GM04503 (cell line): Measurements from ENCODE around the gene FRMD4A.
A peak's percentile ranks its signal among the peaks of the same experiment; 100 is the strongest.
"Not testable (repeated sequence)": the region's sequence is repeated elsewhere in the genome, so short reads cannot be mapped to it uniquely, and the experiment has no call there.

ENCODE experiments used
- DNase-seq: peaks from one replicate; pipeline ENCODE4 v3.0.0-alpha.2; 2012; ENCODE audit warnings: low read depth

FRMD4A gene

DNA sequence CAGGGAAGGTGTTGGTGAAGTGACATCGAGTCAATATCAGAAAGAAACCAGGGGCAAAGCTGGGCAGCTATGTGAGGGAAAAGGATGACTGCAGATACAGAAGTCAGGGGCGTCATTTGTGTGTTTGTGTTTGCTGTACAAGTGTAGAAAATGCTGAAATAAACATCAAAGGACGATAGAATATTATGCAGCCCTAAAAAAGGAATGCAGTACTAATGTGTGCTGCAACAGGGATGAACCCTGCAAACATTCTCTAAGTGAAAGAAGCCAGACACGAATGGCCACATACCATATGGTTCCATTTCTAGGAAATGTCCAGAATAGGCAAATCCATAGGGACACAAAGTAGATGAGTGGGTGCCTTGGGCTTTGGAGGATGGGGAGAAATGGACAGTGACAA lies 610.0 kb downstream of the FRMD4A start:
- no peak for DNase-seq

DNA sequence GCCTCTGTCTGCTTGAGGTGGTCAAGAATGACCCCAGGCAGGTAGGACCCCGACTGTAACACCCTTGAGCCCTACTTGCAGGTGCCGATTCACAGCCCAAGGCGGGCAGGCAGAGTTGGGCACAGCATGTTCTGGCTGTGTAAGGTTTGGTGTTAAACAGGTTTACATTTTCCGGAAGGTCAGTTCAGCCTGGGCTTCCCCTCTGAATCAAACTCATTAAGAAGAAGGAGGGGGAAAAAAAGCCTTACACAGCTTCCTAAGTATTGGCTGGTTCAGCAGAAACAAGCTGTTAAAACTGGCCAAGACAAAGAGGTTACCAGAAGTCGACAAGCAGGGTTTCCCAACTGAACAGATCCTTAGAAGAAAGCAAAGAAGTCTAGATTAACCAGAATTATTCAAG lies 611.3 kb downstream of the FRMD4A start:
- DNase-seq, result no peak

- DNase-seq, result no peak
These were observed 611.9 kb downstream of the FRMD4A start for GRCh38 chr10:13718820-13719219.

- DNase-seq, result no peak
These were observed 612.6 kb downstream of the FRMD4A start for GRCh38 chr10:13717936-13718772.

DNA sequence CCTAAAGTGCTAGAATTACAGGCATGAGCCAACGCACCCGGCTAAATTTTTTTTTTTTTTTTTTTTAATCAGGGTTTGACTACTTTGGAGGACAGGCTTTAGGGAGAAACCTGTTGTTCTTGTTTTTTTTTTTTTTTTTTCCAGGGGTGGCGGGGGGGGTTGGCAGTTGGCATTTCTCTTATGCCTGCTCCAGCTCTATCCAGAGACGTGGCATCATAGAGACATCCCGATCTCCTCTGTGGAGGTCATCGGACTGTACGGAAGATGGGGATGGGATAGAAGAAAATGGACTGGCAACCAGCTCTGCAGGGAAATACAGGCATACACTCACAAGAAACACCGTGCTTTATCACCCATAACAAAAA lies 613.2 kb downstream of the FRMD4A start:
- no peak for DNase-seq

GRCh38 chr10:13716081-13717071 lies 614.3 kb downstream of the FRMD4A start:
- DNase-seq, result peak; percentile 83

DNA sequence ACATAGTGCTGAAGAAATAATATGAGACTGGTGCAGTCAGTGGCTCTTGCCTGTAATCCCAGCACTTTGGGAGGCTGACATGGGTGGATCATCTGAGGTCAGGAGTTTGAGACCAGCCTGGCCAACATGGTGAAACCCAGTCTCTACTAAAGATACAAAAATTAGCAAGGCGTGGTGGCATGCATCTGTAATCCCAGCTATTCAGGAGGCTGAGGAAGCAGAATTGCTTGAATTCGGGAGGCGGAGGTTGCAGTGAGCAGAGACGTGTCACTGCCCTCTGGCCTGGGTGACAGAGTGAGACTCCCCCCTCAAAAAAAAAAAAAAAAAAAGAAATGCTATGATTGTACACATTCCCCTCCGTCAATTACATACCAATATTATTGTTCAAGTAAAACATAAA lies 615.1 kb downstream of the FRMD4A start:
- not testable (repeated sequence) for DNase-seq

DNA sequence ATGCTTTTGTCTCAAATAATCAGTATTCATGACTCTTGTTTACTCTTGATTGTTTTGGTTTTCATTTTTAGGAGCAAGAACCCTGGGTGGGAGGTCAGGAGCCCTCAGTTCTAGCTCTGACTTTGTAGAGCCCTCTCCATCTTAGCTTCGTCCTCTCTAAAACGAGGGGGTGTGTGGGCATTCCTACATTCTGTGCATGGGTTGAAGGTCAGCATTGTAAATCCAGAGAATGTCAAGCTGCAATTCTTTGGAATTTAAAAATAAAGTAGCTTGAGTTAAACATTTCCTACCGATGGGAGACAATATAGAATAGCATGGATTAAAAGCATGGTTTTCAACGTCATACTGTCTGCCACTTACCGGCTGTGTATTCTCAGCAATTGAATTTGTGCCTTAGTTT lies 615.6 kb downstream of the FRMD4A start:
- no peak for DNase-seq

DNA sequence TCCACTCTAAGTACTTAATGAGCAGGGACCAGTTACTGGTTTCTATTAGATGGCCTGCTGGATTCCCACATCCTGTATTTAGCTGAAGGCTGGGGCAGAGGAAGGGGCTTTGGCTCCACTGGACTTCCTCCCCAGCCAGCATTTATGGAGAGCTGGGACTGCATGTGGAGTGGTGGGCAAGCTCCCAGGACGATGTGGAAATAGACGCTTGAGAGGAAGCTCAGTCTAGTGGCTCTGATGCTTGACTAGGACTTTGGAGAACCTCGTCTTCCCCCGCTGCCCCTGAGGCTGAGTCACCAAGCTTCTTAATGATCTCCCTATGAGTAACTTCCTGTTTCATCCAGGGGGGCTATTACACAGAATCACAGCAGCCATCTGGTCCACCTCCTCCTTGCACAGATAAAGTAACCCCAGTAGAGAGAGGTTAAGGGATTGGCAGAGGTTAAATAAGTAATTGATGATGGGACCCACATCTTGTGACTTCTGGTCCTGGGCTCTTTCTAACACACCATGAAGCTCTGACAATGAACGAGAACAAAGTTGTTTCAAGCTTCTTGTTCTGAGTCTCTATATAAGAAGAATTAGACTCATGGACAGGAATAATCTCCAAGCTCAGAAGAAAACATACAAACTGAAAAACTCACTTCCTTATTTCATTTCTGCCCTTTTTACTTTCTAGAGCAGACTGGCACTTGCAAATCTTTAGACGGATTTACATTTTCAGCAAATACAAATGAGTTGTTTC lies 617.7 kb downstream of the FRMD4A start:
- peak; percentile 92 for DNase-seq

- no peak for DNase-seq
These were observed 618.3 kb downstream of the FRMD4A start for GRCh38 chr10:13712476-13712836.

DNA sequence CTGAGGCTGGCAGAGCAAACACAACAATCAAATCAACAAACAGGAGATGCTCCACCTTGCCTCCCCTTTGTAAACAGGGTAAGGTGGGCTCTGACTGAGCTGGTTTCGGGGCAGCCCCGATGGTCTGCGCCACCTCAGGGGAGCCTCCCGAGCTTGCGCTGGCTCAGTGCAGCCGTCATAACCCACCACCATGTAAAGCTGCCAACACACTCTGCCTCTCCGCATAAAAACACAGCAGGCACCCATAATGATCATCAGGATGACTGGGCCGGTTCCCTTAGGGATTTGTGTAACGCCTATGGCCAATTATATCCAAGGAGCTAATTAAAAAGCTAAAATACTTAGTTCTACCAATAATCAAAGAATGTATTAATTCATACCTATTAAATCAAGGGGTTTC lies 619.4 kb downstream of the FRMD4A start:
- DNase-seq, result no peak

GRCh38 chr10:13709931-13710650 lies 620.6 kb downstream of the FRMD4A start:
- DNase-seq, result no peak

DNA sequence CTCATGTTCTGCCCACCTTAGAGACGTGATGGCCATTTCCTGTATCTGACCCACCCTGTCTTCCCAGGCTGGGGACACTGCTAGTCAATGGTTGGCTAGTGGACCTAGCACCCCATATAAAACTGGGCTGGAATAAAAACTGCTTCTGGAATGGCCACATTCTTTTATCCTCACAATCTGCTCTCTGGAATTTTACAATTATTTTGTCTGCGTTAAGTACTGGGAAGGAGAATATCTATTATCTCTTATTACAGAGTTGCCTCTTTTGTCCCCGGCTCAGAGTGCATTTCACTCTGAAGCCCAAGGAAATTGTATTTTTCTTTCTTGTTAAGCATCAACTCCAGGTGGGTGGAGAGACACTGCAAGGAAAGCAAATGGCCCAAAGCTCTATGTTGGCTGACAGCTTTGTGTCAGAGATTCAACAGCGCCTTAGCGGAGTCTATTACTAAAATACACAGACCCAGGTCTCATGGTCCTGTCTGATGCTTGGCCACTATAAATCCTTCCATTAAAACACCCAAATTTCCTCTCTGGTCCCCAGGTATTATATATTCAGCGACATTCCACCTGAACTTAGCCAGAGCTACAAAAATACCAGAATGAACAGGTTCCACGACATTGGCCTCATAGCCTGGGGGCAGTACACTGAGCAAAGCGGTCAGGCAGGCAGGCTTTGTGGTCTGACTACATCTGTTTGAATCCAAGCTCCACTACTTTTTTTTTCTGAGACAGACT lies 622.3 kb downstream of the FRMD4A start:
- DNase-seq, result no peak

DNA sequence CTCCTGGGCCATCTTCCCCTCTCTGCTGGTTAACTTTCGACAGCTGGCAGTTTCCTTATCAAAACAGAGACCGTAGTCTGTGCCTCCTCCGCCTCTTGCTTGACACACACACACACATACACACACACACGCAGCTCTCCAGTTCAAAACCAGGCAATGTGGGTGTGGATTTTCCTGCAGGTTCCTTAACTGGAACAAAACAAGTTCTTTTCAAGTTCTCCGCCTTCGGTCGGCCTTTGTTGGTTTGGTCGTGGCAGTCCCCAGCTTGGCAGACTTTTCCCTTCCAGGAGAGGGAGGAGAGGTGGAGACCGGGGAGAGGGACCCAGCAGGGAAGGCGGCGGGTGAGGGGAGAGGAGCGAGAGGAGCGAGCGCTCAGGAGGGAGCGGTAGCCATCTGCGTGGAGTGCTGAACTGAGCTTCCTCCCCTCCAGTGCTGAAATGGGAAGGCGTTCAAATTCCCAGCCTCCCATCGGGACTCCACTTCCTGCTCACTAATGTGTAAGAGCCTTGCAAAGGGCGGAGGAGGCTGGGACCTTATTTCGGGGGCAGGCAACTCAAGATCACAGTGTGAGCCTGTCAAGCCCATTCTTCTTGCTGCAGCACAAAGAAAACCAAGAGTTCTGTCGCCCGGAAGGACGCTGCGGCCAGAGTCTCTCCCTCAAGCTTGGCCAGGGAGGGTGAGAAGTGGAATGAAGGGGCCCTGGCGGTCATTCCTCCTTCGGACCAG lies 623.4 kb downstream of the FRMD4A start:
- peak; percentile 75 for DNase-seq

GRCh38 chr10:13706604-13707003 lies 624.1 kb downstream of the FRMD4A start:
- no peak for DNase-seq

GRCh38 chr10:13706175-13706574 lies 624.5 kb downstream of the FRMD4A start:
- no peak for DNase-seq

DNA sequence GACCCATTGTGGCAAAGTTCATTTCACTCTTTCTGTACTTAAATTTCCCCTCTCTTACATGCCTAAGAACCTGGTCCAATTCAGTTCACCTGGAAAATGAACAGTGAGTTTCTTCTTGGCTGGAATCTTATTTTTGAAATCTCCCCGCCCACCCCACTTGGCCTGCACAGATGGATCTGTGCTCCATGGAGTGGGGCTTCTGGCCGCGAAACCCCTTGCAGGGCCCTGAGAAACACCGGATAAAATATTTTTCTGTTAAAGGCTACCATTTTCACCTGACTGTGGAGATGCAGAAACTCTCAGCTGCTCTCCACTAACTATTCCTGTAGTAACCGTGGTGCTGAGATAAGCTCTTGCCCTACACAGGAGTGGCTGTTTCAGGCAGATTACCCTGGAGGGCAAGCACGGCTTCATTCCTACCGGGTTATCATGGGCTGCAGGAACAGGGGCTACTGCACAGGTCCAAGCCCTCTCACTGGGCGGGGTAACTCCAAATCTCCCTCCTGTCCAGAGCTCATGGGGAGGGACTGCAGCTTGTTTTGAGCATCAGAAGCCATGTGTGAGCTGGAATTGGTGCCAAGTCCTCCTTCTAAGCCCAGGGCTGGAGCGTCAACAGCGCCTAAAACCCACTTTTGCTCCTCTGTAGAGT lies 625.1 kb downstream of the FRMD4A start:
- no peak for DNase-seq

- DNase-seq, result no peak
These were observed 625.8 kb downstream of the FRMD4A start for GRCh38 chr10:13704964-13705363.

- DNase-seq, result no peak
These were observed 626.7 kb downstream of the FRMD4A start for GRCh38 chr10:13703997-13704536.
